ENCODE measurements around the gene HBG2. TPM values are rescaled to one million over a fixed set of nuclear protein-coding genes. Genes with fewer than 3 reads are reported as not detected.
"Not testable (repeated sequence)": the region's sequence is repeated elsewhere in the genome, so short reads cannot be mapped to it uniquely, and the experiment has no call there.

Gene HBG2
- total and polyA plus RNA-seq, 2 experiments from 2014 or later, result not detected

DNA sequence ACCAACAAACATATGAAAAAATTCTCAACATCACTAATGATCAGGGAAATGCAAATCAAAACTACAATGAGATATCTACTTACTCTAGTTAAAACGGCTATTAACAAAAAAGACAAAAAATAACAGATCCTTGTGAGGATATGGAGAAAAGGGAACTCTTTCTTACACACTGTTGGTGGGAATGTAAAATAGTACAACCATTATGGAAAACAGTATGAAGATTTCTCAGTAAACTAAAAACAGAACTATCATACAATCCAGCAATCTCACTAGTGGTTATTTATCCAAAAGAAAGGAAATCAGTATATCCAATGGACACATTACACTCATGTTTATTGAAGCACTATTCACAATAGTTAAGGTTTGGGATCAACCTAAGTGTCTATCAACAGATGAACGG lies 11.3 kb upstream of the HBG2 start:
- no peaks in the 10 kb centered on the region for H4K20me1 ChIP-seq (ENCODE audit: insufficient read depth)
- in situ Hi-C loops (cut with MboI), result no loop called here
- TF ChIP-seq EZH2phosphoT487 (IDR thresholded peaks at IDR 0.05; ENCODE audit: insufficient read depth, low read depth), result no peak
- TF ChIP-seq EZH2 (IDR thresholded peaks at IDR 0.05; ENCODE audit: insufficient read depth, poor library complexity, severe bottlenecking), result no peak
- 64 to 67% methylated on average over 2 of the region's 2 CpGs for WGBS, 2 experiments (ENCODE audit: low coverage in 1 of 2, low lambda C conversion rate in 2 of 2, missing lambda C conversion rate in 2 of 2)
- no peak overlapping the region for H2AFZ ChIP-seq
- H3K27me3 ChIP-seq (replicated peaks; ENCODE audit: insufficient read depth), result no peaks in the 10 kb centered on the region
- H3K4me1 ChIP-seq (ENCODE audit: insufficient read depth), result no peaks in the 10 kb centered on the region
- no peak for DNase-seq
- H3K4me2 ChIP-seq (ENCODE audit: unreplicated experiment), result no peak overlapping the region
- no peaks in the 10 kb centered on the region for H3F3A ChIP-seq (ENCODE audit: insufficient read depth)
- no peaks in the 10 kb centered on the region for H3K79me2 ChIP-seq (ENCODE audit: insufficient read depth)
- H3K9me2 ChIP-seq (ENCODE audit: insufficient read depth), result no peaks in the 10 kb centered on the region
- no peak overlapping the region for H3K9ac ChIP-seq
- no peaks in the 10 kb centered on the region for H3K36me3 ChIP-seq (ENCODE audit: low read depth)
- H3K27ac ChIP-seq, result no peak overlapping the region
- no peaks in the 10 kb centered on the region for H3K9me3 ChIP-seq (ENCODE audit: low read depth)
- no peak overlapping the region for H3K4me3 ChIP-seq

DNA sequence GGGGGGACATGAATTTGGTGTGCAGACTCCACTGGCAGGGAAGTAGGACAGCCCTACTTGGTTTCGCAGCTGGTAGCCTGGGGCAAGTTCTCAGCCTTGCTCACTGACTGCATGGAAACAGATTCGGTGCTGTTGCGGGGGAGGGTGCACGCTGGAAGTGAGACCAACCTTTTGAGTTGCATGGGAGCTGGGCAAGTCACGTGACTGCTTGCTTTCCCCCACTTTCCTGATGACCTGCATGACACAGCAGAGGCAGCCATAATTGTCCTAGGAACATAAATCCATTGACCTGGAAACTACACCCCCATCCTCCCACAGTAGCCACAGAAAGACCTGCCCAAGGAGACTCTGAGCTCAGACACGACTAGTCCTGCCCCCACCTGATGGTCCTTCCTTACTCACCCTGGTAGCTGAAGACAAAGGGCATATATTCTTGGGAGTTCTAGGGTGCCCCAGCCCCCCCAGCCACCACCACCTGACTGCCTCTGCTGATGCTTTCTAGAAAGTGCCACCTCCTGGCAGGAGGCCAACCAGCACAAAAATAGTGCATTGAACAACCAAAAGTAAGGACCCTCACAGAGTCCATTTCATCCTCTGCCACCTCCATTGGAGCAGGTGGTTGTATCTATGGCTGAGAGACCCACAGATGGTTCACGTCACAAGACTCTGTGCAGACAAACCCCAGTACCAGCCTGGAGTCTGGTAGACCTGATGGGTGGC lies 4.1 kb upstream of the HBG2 start:
- 52 to 65% methylated on average over 6 to 7 of the region's 7 CpGs for WGBS, 2 experiments (ENCODE audit: low coverage in 1 of 2, low lambda C conversion rate in 2 of 2, missing lambda C conversion rate in 2 of 2)
- H3K79me2 ChIP-seq (ENCODE audit: insufficient read depth), result no peaks in the 10 kb centered on the region
- H2AFZ ChIP-seq, result no peak overlapping the region
- H3K4me1 ChIP-seq (ENCODE audit: insufficient read depth), result no peaks in the 10 kb centered on the region
- no peaks in the 10 kb centered on the region for H3K27me3 ChIP-seq (replicated peaks; ENCODE audit: insufficient read depth)
- H3K9ac ChIP-seq, result no peak overlapping the region
- no peaks in the 10 kb centered on the region for H3K9me2 ChIP-seq (ENCODE audit: insufficient read depth)
- no peak for DNase-seq
- no peaks in the 10 kb centered on the region for H3K9me3 ChIP-seq (ENCODE audit: low read depth)
- no peaks in the 10 kb centered on the region for H3F3A ChIP-seq (ENCODE audit: insufficient read depth)
- no peak for TF ChIP-seq EZH2phosphoT487 (IDR thresholded peaks at IDR 0.05; ENCODE audit: insufficient read depth, low read depth)
- no peak for TF ChIP-seq EZH2 (IDR thresholded peaks at IDR 0.05; ENCODE audit: insufficient read depth, poor library complexity, severe bottlenecking)
- no peak overlapping the region for H3K4me2 ChIP-seq (ENCODE audit: unreplicated experiment)
- H3K27ac ChIP-seq, result no peak overlapping the region
- H3K36me3 ChIP-seq (ENCODE audit: low read depth), result no peaks in the 10 kb centered on the region
- no peaks in the 10 kb centered on the region for H4K20me1 ChIP-seq (ENCODE audit: insufficient read depth)
- no peak overlapping the region for H3K4me3 ChIP-seq
- in situ Hi-C loops (cut with MboI), result no loop called here

DNA sequence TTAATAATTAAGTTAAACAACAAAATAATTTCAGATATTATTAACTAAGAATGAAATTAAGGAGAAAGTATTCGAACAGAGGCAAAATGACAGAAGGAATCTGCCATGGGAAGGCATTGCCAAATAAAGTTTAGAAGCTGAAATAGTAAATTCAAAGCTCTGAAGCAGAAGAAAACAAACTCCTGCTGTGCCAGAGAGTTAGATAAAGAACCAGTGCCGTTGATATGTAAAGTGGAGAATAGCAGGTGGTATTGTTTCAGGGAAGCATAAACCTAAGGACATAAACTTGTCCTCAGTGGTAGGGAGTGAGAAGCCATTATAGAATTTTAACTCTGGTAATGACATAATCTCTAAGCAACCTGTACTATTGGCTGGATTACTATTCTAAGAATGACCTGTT lies 2.7 kb upstream of the HBG2 start:
- in situ Hi-C loops (cut with MboI), result no loop called here
- Histone ChIP-seq H3K27ac (no peak overlapping the region), H3K36me3 (ENCODE audit: low read depth) (no peaks in the 10 kb centered on the region), H3K9ac (no peak overlapping the region), H3K9me3 (ENCODE audit: low read depth) (no peaks in the 10 kb centered on the region), H3K4me3 (no peak overlapping the region), H3K4me1 (ENCODE audit: insufficient read depth) (no peaks in the 10 kb centered on the region), H2AFZ (no peak overlapping the region), H3K9me2 (ENCODE audit: insufficient read depth) (no peaks in the 10 kb centered on the region), H3K4me2 (ENCODE audit: unreplicated experiment) (no peak overlapping the region), H3F3A (ENCODE audit: insufficient read depth) (no peaks in the 10 kb centered on the region), H4K20me1 (ENCODE audit: insufficient read depth) (no peaks in the 10 kb centered on the region), H3K79me2 (ENCODE audit: insufficient read depth) (no peaks in the 10 kb centered on the region), H3K27me3 (replicated peaks; ENCODE audit: insufficient read depth) (no peaks in the 10 kb centered on the region)
- DNase-seq, result no peak
- WGBS, 2 experiments (ENCODE audit: low coverage in 1 of 2, low lambda C conversion rate in 2 of 2, missing lambda C conversion rate in 2 of 2), result 21 to 22% methylated on average over 2 of the region's 2 CpGs
- TF ChIP-seq EZH2 (IDR thresholded peaks at IDR 0.05; ENCODE audit: insufficient read depth, poor library complexity, severe bottlenecking), result no peak
- no peak for TF ChIP-seq EZH2phosphoT487 (IDR thresholded peaks at IDR 0.05; ENCODE audit: insufficient read depth, low read depth)

DNA sequence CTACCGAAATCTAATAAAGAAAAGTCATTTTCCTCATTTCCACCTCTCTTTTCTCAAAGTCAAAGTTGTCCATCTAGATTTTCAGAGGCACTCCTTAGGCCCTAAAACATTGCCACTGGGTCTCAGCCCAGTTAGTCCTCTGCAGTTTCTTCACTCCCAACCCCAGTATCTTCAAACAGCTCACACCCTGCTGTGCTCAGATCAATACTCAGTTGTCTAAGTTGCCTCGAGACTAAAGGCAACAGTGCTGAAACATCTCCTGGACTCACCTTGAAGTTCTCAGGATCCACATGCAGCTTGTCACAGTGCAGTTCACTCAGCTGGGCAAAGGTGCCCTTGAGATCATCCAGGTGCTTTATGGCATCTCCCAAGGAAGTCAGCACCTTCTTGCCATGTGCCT lies 558 bp downstream of the HBG2 start:
- H3K4me1 ChIP-seq (ENCODE audit: insufficient read depth); H3K27ac ChIP-seq; H3F3A ChIP-seq (ENCODE audit: insufficient read depth); H3K9me2 ChIP-seq (ENCODE audit: insufficient read depth); H3K4me2 ChIP-seq (ENCODE audit: unreplicated experiment); H3K9ac ChIP-seq; H3K79me2 ChIP-seq (ENCODE audit: insufficient read depth); H2AFZ ChIP-seq; H3K27me3 ChIP-seq (replicated peaks; ENCODE audit: insufficient read depth); in situ Hi-C loops (cut with MboI); H3K9me3 ChIP-seq (ENCODE audit: low read depth); H3K4me3 ChIP-seq; DNase-seq; H3K36me3 ChIP-seq (ENCODE audit: low read depth); H4K20me1 ChIP-seq (ENCODE audit: insufficient read depth): not testable (repeated sequence)
- 45 to 63% methylated on average over 2 of the region's 2 CpGs for whole genome bisulfite sequencing, 2 experiments (ENCODE audit: low coverage in 1 of 2, low lambda C conversion rate in 2 of 2, missing lambda C conversion rate in 2 of 2)

DNA sequence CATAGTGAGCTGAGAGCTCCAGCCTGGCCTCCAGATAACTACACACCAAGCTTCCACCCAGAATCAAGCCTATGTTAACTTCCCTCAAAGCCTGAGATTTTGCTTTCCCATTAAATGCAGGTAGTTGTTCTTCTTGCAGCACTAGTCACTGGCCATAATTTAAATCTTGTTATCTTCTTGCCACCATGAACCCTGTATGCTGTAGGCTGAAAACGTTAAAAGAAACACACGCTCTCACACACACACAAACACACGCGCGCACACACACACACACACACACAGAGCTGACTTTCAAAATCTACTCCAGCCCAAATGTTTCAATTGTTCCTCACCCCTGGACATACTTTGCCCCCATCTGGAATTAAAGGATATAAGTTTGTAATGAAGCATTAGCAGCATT lies 1.1 kb downstream of the HBG2 start:
- H2AFZ ChIP-seq; H3K36me3 ChIP-seq (ENCODE audit: low read depth); H3K4me3 ChIP-seq; H3K4me1 ChIP-seq (ENCODE audit: insufficient read depth); DNase-seq; H3K9me3 ChIP-seq (ENCODE audit: low read depth); H3K9ac ChIP-seq; H3K79me2 ChIP-seq (ENCODE audit: insufficient read depth); H3K27me3 ChIP-seq (replicated peaks; ENCODE audit: insufficient read depth); H4K20me1 ChIP-seq (ENCODE audit: insufficient read depth); H3K4me2 ChIP-seq (ENCODE audit: unreplicated experiment); in situ Hi-C loops (cut with MboI); H3F3A ChIP-seq (ENCODE audit: insufficient read depth); H3K9me2 ChIP-seq (ENCODE audit: insufficient read depth); H3K27ac ChIP-seq: not testable (repeated sequence)
- WGBS, 2 experiments (ENCODE audit: low coverage in 1 of 2, low lambda C conversion rate in 2 of 2, missing lambda C conversion rate in 2 of 2), result 49 to 50% methylated on average over 5 of the region's 5 CpGs

All from GM23248 (cell line).